Measurements from ENCODE around the gene CA5B.
"Not testable (repeated sequence)": the region's sequence is repeated elsewhere in the genome, so short reads cannot be mapped to it uniquely, and the experiment has no call there.

Gene CA5B

DNA sequence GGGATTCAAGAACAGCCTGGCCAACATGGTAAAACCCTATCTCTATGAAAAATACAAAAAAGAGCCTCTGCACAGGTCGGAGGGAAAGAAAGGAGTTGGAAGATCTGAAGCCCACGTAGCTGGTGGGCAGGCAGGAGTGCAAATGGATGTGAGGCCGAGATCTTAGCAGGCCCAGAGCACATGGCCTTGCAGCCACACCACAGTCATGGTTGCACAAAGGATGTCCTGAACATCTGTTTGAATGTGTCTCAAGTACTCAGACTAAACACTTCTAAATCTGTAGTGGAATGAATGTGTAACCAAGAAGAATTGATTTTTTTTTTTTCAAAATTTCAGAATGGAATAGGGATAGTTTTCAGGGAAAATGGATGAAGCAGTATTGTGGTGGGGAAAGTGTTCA lies 10.8 kb downstream of the CA5B start:
- 100% methylated on average over 1 to 2 of the region's 3 CpGs for WGBS, 2 experiments (ENCODE audit: insufficient coverage in 2 of 2)
- Histone ChIP-seq H3K36me3 (ENCODE audit: control insufficient read depth, insufficient read depth, low read length) (no peaks in the 10 kb centered on the region), H3K9me3 (ENCODE audit: control insufficient read depth, low read length) (no peaks in the 10 kb centered on the region), H3K27ac (ENCODE audit: low read depth, low read length, severe bottlenecking) (no peak overlapping the region), H3K4me3 (ENCODE audit: extremely low read depth, insufficient read depth, low read length, poor library complexity, severe bottlenecking) (no peak overlapping the region), H3K4me1 (ENCODE audit: control insufficient read depth, insufficient read depth, low read length, poor library complexity, severe bottlenecking) (no peaks in the 10 kb centered on the region)

DNA sequence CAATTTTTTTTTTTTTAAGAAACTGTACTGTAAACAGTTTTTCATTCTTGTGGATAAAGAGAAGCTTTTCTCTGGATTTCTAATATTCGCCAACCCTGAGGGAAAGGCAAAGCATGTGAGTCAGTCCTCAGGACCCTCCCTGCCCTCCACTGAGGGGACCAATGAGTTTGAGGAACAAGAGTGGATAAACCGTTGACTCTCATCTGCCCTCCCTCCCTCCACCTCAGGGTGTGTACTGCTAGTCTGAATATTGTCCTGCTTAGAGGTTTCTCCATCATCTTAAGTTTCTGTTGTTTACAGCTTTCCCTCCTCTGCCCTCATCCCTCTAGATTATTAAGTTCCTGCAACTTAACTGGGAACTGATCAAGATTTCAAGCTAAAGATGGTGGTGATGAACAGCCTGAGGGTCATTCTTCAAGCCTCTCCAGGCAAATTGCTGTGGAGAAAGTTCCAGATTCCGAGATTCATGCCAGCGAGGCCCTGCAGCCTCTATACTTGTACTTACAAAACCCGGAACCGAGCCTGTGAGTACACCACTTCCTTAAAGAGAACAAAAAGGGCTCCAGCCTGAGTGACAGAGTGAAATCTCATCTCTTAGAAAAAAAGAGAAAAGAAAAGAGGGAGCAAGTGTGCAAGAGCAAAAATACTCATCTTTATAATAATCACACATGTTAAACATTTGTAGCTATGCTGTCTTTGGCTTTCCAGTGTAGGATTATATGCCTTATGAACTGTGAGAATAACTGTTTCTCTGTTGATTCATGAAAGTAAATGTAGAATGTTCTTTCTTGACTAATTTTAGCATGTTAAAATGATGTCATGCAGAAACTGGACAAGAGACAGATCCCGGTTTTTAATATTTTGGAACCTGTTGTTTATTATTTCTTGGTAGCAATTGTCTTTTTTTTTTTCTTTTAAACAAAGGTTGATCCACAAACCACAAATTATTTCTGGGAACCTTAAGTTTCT lies 11.9 kb downstream of the CA5B start:
- H3K27ac ChIP-seq (ENCODE audit: low read depth, low read length, severe bottlenecking), result no peak overlapping the region
- H3K4me3 ChIP-seq (ENCODE audit: extremely low read depth, insufficient read depth, low read length, poor library complexity, severe bottlenecking), result no peak overlapping the region
- WGBS, 2 experiments (ENCODE audit: insufficient coverage in 2 of 2), result 100% methylated on average over 1 of the region's 7 CpGs; no CpG with 5 or more reads in 1 of the 2 experiments
- no peaks in the 10 kb centered on the region for H3K36me3 ChIP-seq (ENCODE audit: control insufficient read depth, insufficient read depth, low read length)
- no peaks in the 10 kb centered on the region for H3K4me1 ChIP-seq (ENCODE audit: control insufficient read depth, insufficient read depth, low read length, poor library complexity, severe bottlenecking)
- no peaks in the 10 kb centered on the region for H3K9me3 ChIP-seq (ENCODE audit: control insufficient read depth, low read length)

DNA sequence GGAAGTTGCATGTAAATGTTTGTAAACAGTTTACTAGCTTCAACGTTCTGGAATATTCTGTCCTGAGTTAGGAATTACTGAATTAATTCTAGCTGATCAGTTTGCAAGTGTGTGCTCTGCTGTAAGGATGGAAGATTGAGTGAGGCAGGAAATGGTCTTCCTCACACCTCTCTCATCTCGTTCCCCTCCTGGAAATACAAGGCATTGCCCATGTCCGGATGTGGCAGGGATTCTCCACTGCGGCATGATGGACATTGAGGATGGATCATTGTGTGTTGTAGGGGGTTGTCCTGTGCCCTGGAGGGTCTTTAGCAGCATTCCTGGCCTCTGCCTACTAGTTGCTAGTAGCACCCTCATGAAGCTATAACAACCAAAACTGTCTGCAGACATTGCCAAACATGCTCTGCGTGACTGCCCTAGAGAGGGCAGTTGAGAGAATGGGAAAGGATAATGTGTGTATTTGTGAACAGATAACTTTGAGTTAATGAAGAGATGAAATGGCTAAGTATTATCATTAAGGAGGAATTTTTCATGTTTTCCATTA lies 12.6 kb downstream of the CA5B start:
- H3K27ac ChIP-seq (ENCODE audit: low read depth, low read length, severe bottlenecking), result no peak overlapping the region
- no peaks in the 10 kb centered on the region for H3K9me3 ChIP-seq (ENCODE audit: control insufficient read depth, low read length)
- no peak overlapping the region for H3K4me3 ChIP-seq (ENCODE audit: extremely low read depth, insufficient read depth, low read length, poor library complexity, severe bottlenecking)
- no peaks in the 10 kb centered on the region for H3K36me3 ChIP-seq (ENCODE audit: control insufficient read depth, insufficient read depth, low read length)
- no peaks in the 10 kb centered on the region for H3K4me1 ChIP-seq (ENCODE audit: control insufficient read depth, insufficient read depth, low read length, poor library complexity, severe bottlenecking)
- WGBS, 2 experiments (ENCODE audit: insufficient coverage in 2 of 2), result no CpG with 5 or more reads among the region's 5 CpGs

DNA sequence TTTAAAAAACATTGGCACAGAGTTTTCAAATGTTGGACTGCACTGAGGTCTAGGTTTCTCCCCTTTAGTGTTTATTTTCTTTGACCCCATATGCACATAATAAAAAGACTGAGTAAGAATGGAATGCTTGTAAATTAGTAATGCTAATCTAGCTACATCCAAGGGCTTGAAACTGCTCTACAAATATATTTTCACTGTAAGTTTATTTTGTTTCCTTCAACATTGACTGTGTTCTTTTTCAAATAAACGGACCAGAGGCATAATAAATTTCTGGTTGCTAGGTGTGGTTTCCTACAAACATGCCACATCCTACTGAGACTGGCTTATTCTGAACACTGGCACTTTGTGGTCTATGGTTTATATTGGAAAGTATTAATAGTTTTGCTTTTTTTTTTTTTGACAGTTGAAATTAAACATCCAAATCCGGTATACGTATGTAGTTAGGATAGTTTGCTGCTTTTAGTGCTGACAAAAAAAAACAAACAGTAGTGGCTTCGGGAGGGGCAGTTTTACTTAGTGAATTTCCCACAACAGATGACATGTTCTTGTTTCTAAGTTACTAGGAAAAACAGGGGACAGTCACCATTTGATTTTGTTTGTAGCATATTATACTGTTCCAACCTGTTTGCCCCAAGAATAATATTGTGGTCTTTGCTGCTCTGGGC lies 13.2 kb downstream of the CA5B start:
- Histone ChIP-seq H3K27ac (ENCODE audit: low read depth, low read length, severe bottlenecking) (no peak overlapping the region), H3K36me3 (ENCODE audit: control insufficient read depth, insufficient read depth, low read length) (no peaks in the 10 kb centered on the region), H3K4me3 (ENCODE audit: extremely low read depth, insufficient read depth, low read length, poor library complexity, severe bottlenecking) (no peak overlapping the region), H3K4me1 (ENCODE audit: control insufficient read depth, insufficient read depth, low read length, poor library complexity, severe bottlenecking) (no peaks in the 10 kb centered on the region), H3K9me3 (ENCODE audit: control insufficient read depth, low read length) (no peaks in the 10 kb centered on the region)
- WGBS, 2 experiments (ENCODE audit: insufficient coverage in 2 of 2), result no CpG with 5 or more reads among the region's 4 CpGs

DNA sequence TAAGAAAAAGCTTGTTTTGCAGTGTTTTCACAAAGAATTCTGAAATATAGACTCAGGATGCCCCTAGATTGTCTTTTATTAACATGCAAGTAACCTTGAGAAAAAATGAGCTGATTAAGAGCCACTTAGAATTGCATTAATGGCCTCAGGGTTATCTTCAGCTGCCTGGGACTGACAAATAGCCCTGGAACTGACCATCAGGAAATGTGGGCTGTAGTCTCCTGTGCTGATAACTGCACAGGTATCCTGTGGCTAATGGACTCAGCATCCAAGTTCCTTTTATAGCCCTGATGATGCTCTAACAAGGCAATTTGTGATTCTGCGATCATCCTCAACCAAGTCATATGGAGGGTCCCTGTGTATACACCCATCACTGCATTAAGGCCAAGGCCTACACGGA lies 17.0 kb downstream of the CA5B start:
- no peaks in the 10 kb centered on the region for H3K36me3 ChIP-seq (ENCODE audit: control insufficient read depth, insufficient read depth, low read length)
- H3K9me3 ChIP-seq (ENCODE audit: control insufficient read depth, low read length), result no peaks in the 10 kb centered on the region
- WGBS, 2 experiments (ENCODE audit: insufficient coverage in 2 of 2), result no CpG with 5 or more reads among the region's 2 CpGs
- H3K27ac ChIP-seq (ENCODE audit: low read depth, low read length, severe bottlenecking), result no peak overlapping the region
- H3K4me1 ChIP-seq (ENCODE audit: control insufficient read depth, insufficient read depth, low read length, poor library complexity, severe bottlenecking), result no peaks in the 10 kb centered on the region
- no peak overlapping the region for H3K4me3 ChIP-seq (ENCODE audit: extremely low read depth, insufficient read depth, low read length, poor library complexity, severe bottlenecking)

DNA sequence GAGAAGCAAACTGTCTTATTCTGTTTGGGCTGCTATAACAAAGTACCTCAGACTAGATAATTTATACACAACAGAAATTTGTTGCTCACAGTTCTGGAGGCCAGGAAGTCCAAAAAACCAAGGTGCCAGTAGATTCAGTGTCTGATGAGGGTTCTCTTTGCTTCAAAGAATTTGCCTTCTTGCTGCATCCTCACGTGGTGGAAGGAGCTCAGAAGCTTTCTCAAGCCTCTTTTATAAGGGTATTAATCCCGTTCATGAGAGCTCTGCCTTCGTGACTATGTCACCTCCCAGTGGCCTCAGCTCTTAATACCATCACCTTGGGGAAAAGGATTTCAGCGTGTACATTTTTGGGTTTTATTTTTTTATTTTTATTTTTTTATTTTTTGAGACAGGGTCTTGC lies 20.1 kb downstream of the CA5B start:
- Histone ChIP-seq H3K27ac (ENCODE audit: low read depth, low read length, severe bottlenecking) (no peak overlapping the region), H3K9me3 (ENCODE audit: control insufficient read depth, low read length) (no peaks in the 10 kb centered on the region), H3K36me3 (ENCODE audit: control insufficient read depth, insufficient read depth, low read length) (no peaks in the 10 kb centered on the region), H3K4me3 (ENCODE audit: extremely low read depth, insufficient read depth, low read length, poor library complexity, severe bottlenecking) (no peak overlapping the region), H3K4me1 (ENCODE audit: control insufficient read depth, insufficient read depth, low read length, poor library complexity, severe bottlenecking) (no peaks in the 10 kb centered on the region)
- 80% methylated on average over 1 of the region's 4 CpGs; no CpG with 5 or more reads in 1 of the 2 experiments for WGBS, 2 experiments (ENCODE audit: insufficient coverage in 2 of 2)

DNA sequence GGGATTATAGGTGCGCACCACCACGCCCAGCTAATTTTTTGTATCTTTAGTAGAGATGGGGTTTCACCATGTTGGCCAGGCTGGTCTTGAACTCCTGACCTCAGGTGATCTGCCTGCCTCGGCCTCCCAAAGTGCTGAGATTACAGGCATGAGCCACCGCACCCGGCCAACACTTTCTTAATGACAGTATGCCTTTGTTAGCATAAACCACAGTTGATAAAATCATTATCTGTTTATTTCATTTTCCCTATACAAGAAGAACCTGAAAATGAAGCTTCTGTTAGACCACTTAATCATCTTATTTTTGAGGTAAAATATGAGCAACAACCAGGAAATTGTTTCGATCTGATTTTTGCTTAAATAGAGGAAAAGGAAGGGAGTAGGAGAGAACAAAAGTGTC lies 21.8 kb downstream of the CA5B start:
- WGBS, 2 experiments (ENCODE audit: insufficient coverage in 2 of 2), result no CpG with 5 or more reads among the region's 6 CpGs
- H3K4me3 ChIP-seq (ENCODE audit: extremely low read depth, insufficient read depth, low read length, poor library complexity, severe bottlenecking); H3K27ac ChIP-seq (ENCODE audit: low read depth, low read length, severe bottlenecking); H3K9me3 ChIP-seq (ENCODE audit: control insufficient read depth, low read length); H3K4me1 ChIP-seq (ENCODE audit: control insufficient read depth, insufficient read depth, low read length, poor library complexity, severe bottlenecking); H3K36me3 ChIP-seq (ENCODE audit: control insufficient read depth, insufficient read depth, low read length): not testable (repeated sequence)

DNA sequence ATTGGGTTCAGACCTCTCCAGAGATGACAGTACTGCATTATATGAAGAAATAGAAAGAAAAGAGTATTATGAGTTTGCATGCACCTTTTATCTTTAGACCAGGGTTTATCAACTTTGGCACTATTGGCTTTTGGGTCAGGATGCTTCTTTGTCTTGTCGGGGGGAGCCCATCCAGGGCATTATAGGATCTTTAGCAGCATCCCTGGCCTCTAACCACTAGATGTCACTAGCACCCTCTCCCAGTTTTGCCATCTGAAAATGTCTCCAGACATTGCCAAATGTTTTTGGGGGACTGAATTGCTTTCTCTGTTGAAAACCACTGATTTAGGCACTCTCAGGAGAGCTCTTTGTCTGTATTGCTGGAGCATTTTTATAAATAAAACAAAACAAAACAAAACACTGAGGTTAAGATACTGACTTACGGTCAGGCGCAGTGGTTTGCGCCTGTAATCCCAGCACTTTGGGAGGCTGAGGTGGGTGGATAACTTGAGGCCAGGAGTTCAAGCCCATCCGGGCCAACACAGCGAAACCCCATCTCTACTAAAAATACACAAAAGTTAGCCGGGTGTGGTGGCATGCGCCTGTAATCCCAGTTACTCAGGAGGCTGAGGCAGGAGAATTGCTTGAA lies 23.6 kb downstream of the CA5B start:
- no peaks in the 10 kb centered on the region for H3K9me3 ChIP-seq (ENCODE audit: control insufficient read depth, low read length)
- H3K36me3 ChIP-seq (ENCODE audit: control insufficient read depth, insufficient read depth, low read length), result no peaks in the 10 kb centered on the region
- no peak overlapping the region for H3K27ac ChIP-seq (ENCODE audit: low read depth, low read length, severe bottlenecking)
- H3K4me1 ChIP-seq (ENCODE audit: control insufficient read depth, insufficient read depth, low read length, poor library complexity, severe bottlenecking), result no peaks in the 10 kb centered on the region
- WGBS, 2 experiments (ENCODE audit: insufficient coverage in 2 of 2), result 0% methylated on average over 1 of the region's 8 CpGs; no CpG with 5 or more reads in 1 of the 2 experiments
- no peak overlapping the region for H3K4me3 ChIP-seq (ENCODE audit: extremely low read depth, insufficient read depth, low read length, poor library complexity, severe bottlenecking)

DNA sequence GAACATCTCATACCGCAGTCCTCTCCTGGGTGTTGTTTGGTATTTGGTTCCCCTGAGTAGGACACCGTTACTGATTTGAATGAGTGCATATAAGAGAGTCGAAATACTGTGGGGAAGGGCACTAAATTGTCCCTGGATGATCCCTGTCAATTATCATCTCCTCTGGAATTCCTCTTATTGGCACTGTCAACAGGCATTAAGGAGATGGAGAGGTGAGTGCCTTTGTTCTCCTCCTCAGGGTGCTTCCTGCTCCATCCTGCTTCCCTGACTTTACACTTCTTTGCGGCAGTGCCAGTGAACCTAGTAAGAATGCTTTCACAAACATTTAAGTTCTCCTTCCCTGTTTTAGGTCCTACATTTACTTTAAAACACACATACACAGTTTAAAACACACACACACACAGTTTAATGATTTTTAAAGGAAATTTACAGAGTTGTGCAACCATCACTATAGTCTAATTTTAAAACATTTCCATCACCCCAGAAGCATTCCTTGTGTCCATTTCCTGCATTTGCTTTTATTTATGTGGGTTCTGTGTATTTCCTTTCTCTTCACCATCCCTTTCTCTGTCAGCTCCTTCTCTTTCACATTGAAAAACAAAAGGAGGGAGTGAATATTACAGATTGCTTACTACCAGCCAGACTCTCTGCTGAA lies 31.4 kb downstream of the CA5B start:
- Histone ChIP-seq H3K36me3 (ENCODE audit: control insufficient read depth, insufficient read depth, low read length) (no peaks in the 10 kb centered on the region), H3K27ac (ENCODE audit: low read depth, low read length, severe bottlenecking) (no peak overlapping the region), H3K4me3 (ENCODE audit: extremely low read depth, insufficient read depth, low read length, poor library complexity, severe bottlenecking) (no peak overlapping the region), H3K9me3 (ENCODE audit: control insufficient read depth, low read length) (no peaks in the 10 kb centered on the region), H3K4me1 (ENCODE audit: control insufficient read depth, insufficient read depth, low read length, poor library complexity, severe bottlenecking) (no peaks in the 10 kb centered on the region)
- WGBS, 2 experiments (ENCODE audit: insufficient coverage in 2 of 2), result 22% methylated on average over 1 of the region's 4 CpGs; no CpG with 5 or more reads in 1 of the 2 experiments

DNA sequence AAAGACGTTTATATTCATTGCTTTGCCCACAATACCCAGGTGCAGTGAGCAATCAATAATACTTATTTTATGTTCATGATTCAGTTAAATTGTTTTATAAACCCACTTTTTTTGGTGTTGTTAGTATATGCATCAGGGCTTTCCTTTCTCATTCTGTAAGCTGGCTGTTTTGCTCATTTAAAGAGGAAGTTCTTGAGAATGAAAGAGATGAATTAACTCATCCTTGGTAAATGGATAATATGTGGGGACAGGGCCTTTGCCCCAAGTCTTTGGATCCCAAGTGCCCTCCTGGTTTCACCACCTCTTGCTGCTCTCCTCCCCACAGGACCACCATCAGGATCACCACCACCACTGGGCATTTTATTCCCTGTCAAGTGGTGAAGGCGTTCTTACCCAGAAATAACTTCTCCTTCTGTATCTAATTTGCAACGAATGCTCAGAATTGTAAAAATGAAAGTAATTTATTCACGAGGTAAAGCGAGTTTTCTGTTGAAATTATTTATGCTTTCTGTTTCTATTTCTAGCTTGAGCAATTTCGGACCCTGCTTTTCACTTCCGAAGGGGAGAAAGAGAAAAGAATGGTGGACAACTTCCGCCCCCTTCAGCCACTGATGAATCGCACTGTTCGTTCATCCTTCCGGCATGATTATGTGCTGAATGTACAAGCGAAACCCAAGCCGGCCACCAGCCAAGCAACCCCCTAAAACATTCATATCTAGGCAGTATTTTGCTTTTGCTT lies 44.1 kb downstream of the CA5B start:
- H3K27ac ChIP-seq (ENCODE audit: low read depth, low read length, severe bottlenecking), result no peak overlapping the region
- no peaks in the 10 kb centered on the region for H3K9me3 ChIP-seq (ENCODE audit: control insufficient read depth, low read length)
- WGBS, 2 experiments (ENCODE audit: insufficient coverage in 2 of 2), result 77 to 100% methylated on average over 3 to 4 of the region's 13 CpGs
- peaks cover 3% of the 10 kb centered on the region for H3K36me3 ChIP-seq (ENCODE audit: control insufficient read depth, insufficient read depth, low read length)
- no peak overlapping the region for H3K4me3 ChIP-seq (ENCODE audit: extremely low read depth, insufficient read depth, low read length, poor library complexity, severe bottlenecking)
- no peaks in the 10 kb centered on the region for H3K4me1 ChIP-seq (ENCODE audit: control insufficient read depth, insufficient read depth, low read length, poor library complexity, severe bottlenecking)

All from mesodermal cell (in vitro differentiated cells).